B cell (primary cell): ENCODE results near the gene ICE2. TPM values are rescaled to one million over a fixed set of nuclear protein-coding genes. Genes with fewer than 3 reads are reported as not detected.

ENCODE experiments used
- ATAC-seq: fragments of 200-7000 bp; cut with Tn5 transposase; one replicate; pipeline ENCODE4 v1.10.0; 2021; ENCODE audit warnings: low read depth, mild to moderate bottlenecking, moderate number of reproducible peaks, moderate library complexity
- CTCF ChIA-PET: fragments of 350-600 bp; sonication (Branson Sonifier 250); formaldehyde crosslinking; loops from one replicate; lab custom pipeline; 2021; ENCODE audit warnings: antibody characterized with exemption, inconsistent platforms; lab: Charles Lee
- POLR2A ChIA-PET: fragments of 350-600 bp; sonication (Branson Sonifier 250); formaldehyde crosslinking; loops from one replicate; lab custom pipeline; 2021; ENCODE audit warnings: antibody characterized with exemption; lab: Charles Lee
- DNase-seq: peaks from one replicate; pipeline ENCODE4 v3.0.0; 2013
- H2AFZ ChIP-seq: 2 replicates; pipeline ENCODE4 v1.6.1; 2012; ENCODE audit warnings: mild to moderate bottlenecking, low read depth, low read length; ENCODE audit not compliant: insufficient read depth, poor library complexity, severe bottlenecking
- H3K27ac ChIP-seq, 2 donors: 1 replicate in 1 of 2; 2 replicates in 1 of 2; pipeline ENCODE4 v1.5.1; 2012 to 2013; ENCODE audit warnings: low read length in 2 of 2, mild to moderate bottlenecking in 2 of 2, moderate library complexity in 1 of 2
- H3K27me3 ChIP-seq, 4 experiments: fragments of 200-600 bp in 1 of 4; sonication (generic) in 1 of 4; replicated peaks in 1 of 4; 1 replicate in 2 of 4; 2 replicates in 2 of 4; pipeline versions ENCODE4 v1.6.1 to v1.7.0; 2013 to 2016; ENCODE audit warnings: low read length in 3 of 4, mild to moderate bottlenecking in 2 of 4, mixed read lengths in 1 of 4, moderate library complexity in 1 of 4; ENCODE audit not compliant: insufficient read depth in 4 of 4, control insufficient read depth in 3 of 4; ENCODE audit errors: control extremely low read depth in 1 of 4
- H3K36me3 ChIP-seq, 2 experiments: replicated peaks in 1 of 2; 1 replicate in 1 of 2; 2 replicates in 1 of 2; pipeline versions ENCODE4 v1.6.1 to v1.7.1; 2013; ENCODE audit warnings: low read length in 1 of 2; ENCODE audit not compliant: insufficient read depth in 2 of 2, control insufficient read depth in 1 of 2; ENCODE audit errors: control extremely low read depth in 1 of 2, extremely low read depth in 1 of 2
- H3K4me1 ChIP-seq, 2 donors: fragments of 200-600 bp in 1 of 2; sonication (generic) in 1 of 2; 1 replicate in 1 of 2; 2 replicates in 1 of 2; pipeline versions ENCODE4 v1.5.1 to v1.6.1; 2013 to 2017; ENCODE audit warnings: low read length in 2 of 2; ENCODE audit not compliant: control insufficient read depth in 2 of 2, insufficient read depth in 2 of 2
- H3K4me2 ChIP-seq: replicated peaks from 2 replicates; pipeline ENCODE3; 2012; ENCODE audit warnings: mild to moderate bottlenecking, low read depth, low read length; ENCODE audit not compliant: poor library complexity, severe bottlenecking
- H3K4me3 ChIP-seq, 5 experiments: fragments of 200-600 bp in 1 of 5; sonication (generic) in 1 of 5; 1 replicate in 3 of 5; 2 replicates in 2 of 5; pipeline versions ENCODE4 v1.5.1 to v1.7.0; 2011 to 2016; ENCODE audit warnings: low read length in 4 of 5, mild to moderate bottlenecking in 4 of 5, low read depth in 2 of 5, control low read depth in 1 of 5, moderate library complexity in 1 of 5; ENCODE audit not compliant: insufficient read depth in 1 of 5; ENCODE audit errors: control extremely low read depth in 1 of 5, extremely low read depth in 1 of 5
- H3K79me2 ChIP-seq: fragments of 200-600 bp; sonication (generic); one replicate; pipeline ENCODE4 v1.6.0; 2016; ENCODE audit warnings: low read length; ENCODE audit not compliant: control insufficient read depth, insufficient read depth
- H3K9ac ChIP-seq: fragments of 200-600 bp; sonication (generic); 2 replicates; pipeline ENCODE4 v1.6.1; 2017; ENCODE audit warnings: mild to moderate bottlenecking, low read length, moderate library complexity
- H3K9me3 ChIP-seq, 3 donors: one replicate each; pipeline versions ENCODE4 v1.6.1 to v1.7.1; 2013; ENCODE audit warnings: low read length in 2 of 3; ENCODE audit not compliant: control insufficient read depth in 2 of 3, insufficient read depth in 1 of 3; ENCODE audit errors: control extremely low read depth in 1 of 3
- H4K20me1 ChIP-seq: 2 replicates; pipeline ENCODE4 v1.6.0; 2012; ENCODE audit warnings: mild to moderate bottlenecking, low read length; ENCODE audit not compliant: insufficient read depth, control insufficient read depth, poor library complexity, severe bottlenecking
- H3K27ac Mint-ChIP-seq: one replicate; pipeline ENCODE4 v1.8.0; 2021; ENCODE audit warnings: mixed read lengths
- H3K27me3 Mint-ChIP-seq: one replicate; pipeline ENCODE4 v1.8.0; 2021; ENCODE audit warnings: mixed read lengths
- H3K4me1 Mint-ChIP-seq: one replicate; pipeline ENCODE4 v1.8.0; 2021; ENCODE audit warnings: mixed read lengths
- H3K4me3 Mint-ChIP-seq: one replicate; pipeline ENCODE4 v1.8.0; 2021; ENCODE audit warnings: mixed read lengths
- H3K9me3 Mint-ChIP-seq: one replicate; pipeline ENCODE4 v1.8.0; 2022; ENCODE audit warnings: mixed read lengths; ENCODE audit not compliant: insufficient read depth
- EZH2 ChIP-seq: IDR thresholded peaks from 2 replicates; pipeline ENCODE4 v1.6.1; 2012; ENCODE audit warnings: borderline replicate concordance, low read depth, mild to moderate bottlenecking, moderate library complexity, low read length; ENCODE audit not compliant: insufficient read depth, poor library complexity, severe bottlenecking
- WGBS: methylation state at CpG from one replicate; pipeline ENCODE4 v1.1.5; 2013; ENCODE audit warnings: missing lambda C conversion rate; ENCODE audit not compliant: insufficient coverage; 5-methylcytosine and 5-hydroxymethylcytosine counted together
- intact Hi-C: fragments of 100-400 bp; cut with micrococcal nuclease; formaldehyde crosslinking; loops from one replicate; pipeline ENCODE4 v1.10.0; 2022
- polyA plus RNA-seq: library from polyadenylated mRNA; depleted of rRNA; stranded (reverse); fragments of >200 nt; gene quantifications from 2 replicates; pipeline ENCODE4 v1.2.3, GENCODE V29; 2012
- total RNA-seq, 2 donors: library from RNA; stranded (reverse); fragments of 120-200 nt in 1 of 2; gene quantifications; 1 replicate in 1 of 2; 2 replicates in 1 of 2; pipeline versions ENCODE4 v1.2.3 to v1.2.4, GENCODE V29; 2013 to 2022
- TF ChIP-seq, protein P1 (sequence below): fragments of 200-600 bp; IDR thresholded peaks from one replicate; pipeline ENCODE4 v1.8.0; 2022; ENCODE audit warnings: antibody characterized with exemption, mild to moderate bottlenecking

The ICE2 gene
- total and polyA plus RNA-seq, 2 donors (not counting 1 experiment from before 2014, with no cell fraction given) = 19.0 to 71.2 TPM

GRCh38 chr15:60375306-60375705, 103.6 kb downstream of the ICE2 start:
- H3K27me3 Mint-ChIP-seq = no peaks in the 10 kb centered on the region
- ATAC-seq = no peak
- no peaks in the 10 kb centered on the region for H3K4me1 Mint-ChIP-seq
- no peak overlapping the region for H3K27ac Mint-ChIP-seq
- H3K9me3 ChIP-seq = no peaks in the 10 kb centered on the region
- no peaks in the 10 kb centered on the region for H3K9me3 Mint-ChIP-seq
- no peaks in the 10 kb centered on the region for H3K79me2 ChIP-seq
- H3K9ac ChIP-seq = no peak overlapping the region
- H4K20me1 ChIP-seq = no peaks in the 10 kb centered on the region
- H3K36me3 ChIP-seq = peaks cover 6 to 32% of the 10 kb centered on the region in 2 experiments
- no peak overlapping the region for H3K4me3 ChIP-seq
- intact Hi-C loops = no loop called here
- H2AFZ ChIP-seq = no peak overlapping the region
- CTCF ChIA-PET = interaction anchor here (1.0 kb wide), 1 partner anchor 14 kb away, joined by 3 read pairs; no protein-coding TSS in a partner anchor
- H3K4me1 ChIP-seq = no peaks in the 10 kb centered on the region
- no peaks in the 10 kb centered on the region for H3K27me3 ChIP-seq
- H3K27ac ChIP-seq = no peak overlapping the region
- WGBS = 100% methylated on average over 3 of the region's 5 CpGs
- no peak overlapping the region for H3K4me3 Mint-ChIP-seq
- DNase-seq = no peak
- POLR2A ChIA-PET = no interaction called here
- TF ChIP-seq, protein P1, sequence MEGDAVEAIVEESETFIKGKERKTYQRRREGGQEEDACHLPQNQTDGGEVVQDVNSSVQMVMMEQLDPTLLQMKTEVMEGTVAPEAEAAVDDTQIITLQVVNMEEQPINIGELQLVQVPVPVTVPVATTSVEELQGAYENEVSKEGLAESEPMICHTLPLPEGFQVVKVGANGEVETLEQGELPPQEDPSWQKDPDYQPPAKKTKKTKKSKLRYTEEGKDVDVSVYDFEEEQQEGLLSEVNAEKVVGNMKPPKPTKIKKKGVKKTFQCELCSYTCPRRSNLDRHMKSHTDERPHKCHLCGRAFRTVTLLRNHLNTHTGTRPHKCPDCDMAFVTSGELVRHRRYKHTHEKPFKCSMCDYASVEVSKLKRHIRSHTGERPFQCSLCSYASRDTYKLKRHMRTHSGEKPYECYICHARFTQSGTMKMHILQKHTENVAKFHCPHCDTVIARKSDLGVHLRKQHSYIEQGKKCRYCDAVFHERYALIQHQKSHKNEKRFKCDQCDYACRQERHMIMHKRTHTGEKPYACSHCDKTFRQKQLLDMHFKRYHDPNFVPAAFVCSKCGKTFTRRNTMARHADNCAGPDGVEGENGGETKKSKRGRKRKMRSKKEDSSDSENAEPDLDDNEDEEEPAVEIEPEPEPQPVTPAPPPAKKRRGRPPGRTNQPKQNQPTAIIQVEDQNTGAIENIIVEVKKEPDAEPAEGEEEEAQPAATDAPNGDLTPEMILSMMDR = no peak
- no peak for TF ChIP-seq EZH2
- H3K4me2 ChIP-seq = no peak overlapping the region

DNA sequence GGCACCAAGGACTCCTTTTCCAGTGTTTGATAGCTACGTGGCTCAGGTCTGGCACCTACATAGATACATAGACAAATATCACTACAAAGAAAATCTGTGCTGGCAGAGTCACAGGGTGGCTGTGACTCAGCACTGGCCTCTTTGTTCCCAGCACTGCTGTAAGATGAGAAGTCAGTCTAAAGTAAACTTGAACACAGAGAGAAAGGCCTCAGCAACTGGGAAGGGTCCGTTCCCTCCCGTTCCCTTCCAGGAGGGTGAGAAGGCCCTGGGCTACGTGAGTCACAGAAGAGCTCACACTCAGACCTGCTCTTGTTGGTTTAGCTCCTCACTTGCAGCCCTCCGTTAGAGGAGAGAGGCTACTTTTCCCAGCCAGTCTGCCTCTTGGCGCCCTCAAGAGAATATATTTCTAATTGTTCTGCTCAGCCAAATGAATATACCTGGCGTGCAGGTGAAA, 104.3 kb downstream of the ICE2 start:
- no peak for DNase-seq
- 96% methylated on average over 3 of the region's 7 CpGs for WGBS
- Mint-ChIP-seq H3K4me3 (no peak overlapping the region), H3K9me3 (no peaks in the 10 kb centered on the region), H3K27me3 (no peaks in the 10 kb centered on the region), H3K4me1 (no peaks in the 10 kb centered on the region), H3K27ac (no peak overlapping the region)
- H3K9ac ChIP-seq = no peak overlapping the region
- H3K4me2 ChIP-seq = no peak overlapping the region
- TF ChIP-seq EZH2 = no peak
- H3K4me3 ChIP-seq = no peak overlapping the region
- ChIA-PET CTCF (interaction anchor here (0.7 to 2.8 kb wide), 3 partner anchors 13 to 15 kb away, joined by 3 to 9 read pairs (median 5); no protein-coding TSS in a partner anchor), POLR2A (no interaction called here)
- H4K20me1 ChIP-seq = no peaks in the 10 kb centered on the region
- H3K36me3 ChIP-seq = peaks cover 3 to 31% of the 10 kb centered on the region in 2 experiments
- H3K27me3 ChIP-seq = no peaks in the 10 kb centered on the region
- intact Hi-C loops = no loop called here
- H2AFZ ChIP-seq = no peak overlapping the region
- no peak for ATAC-seq
- H3K79me2 ChIP-seq = no peaks in the 10 kb centered on the region
- no peak overlapping the region for H3K27ac ChIP-seq
- H3K9me3 ChIP-seq = no peaks in the 10 kb centered on the region
- H3K4me1 ChIP-seq = no peaks in the 10 kb centered on the region
